Activated naive CD8-positive, alpha-beta T cell treated with anti-CD3 and anti-CD28 coated beads for 36 hours (primary cell): Measurements from ENCODE around the gene SORCS3. TPM values are rescaled to one million over a fixed set of nuclear protein-coding genes. Genes with fewer than 3 reads are reported as not detected.

Source experiments
- DNase-seq: peaks from one replicate; pipeline ENCODE4 v3.0.0; 2021
- H3K27ac Mint-ChIP-seq: one replicate; pipeline ENCODE4 v1.8.0; 2022; ENCODE audit warnings: mild to moderate bottlenecking, moderate library complexity, mixed read lengths
- H3K27me3 Mint-ChIP-seq: one replicate; pipeline ENCODE4 v1.8.0; 2022; ENCODE audit warnings: mild to moderate bottlenecking, mixed read lengths
- H3K36me3 Mint-ChIP-seq: one replicate; pipeline ENCODE4 v1.8.0; 2021; ENCODE audit warnings: mild to moderate bottlenecking, mixed read lengths
- H3K4me1 Mint-ChIP-seq: one replicate; pipeline ENCODE4 v1.8.0; 2021; ENCODE audit warnings: mixed read lengths
- H3K4me3 Mint-ChIP-seq: one replicate; pipeline ENCODE4 v1.8.0; 2022; ENCODE audit warnings: mild to moderate bottlenecking, moderate library complexity, mixed read lengths
- H3K9me3 Mint-ChIP-seq: one replicate; pipeline ENCODE4 v1.8.0; 2022; ENCODE audit warnings: mixed read lengths
- total RNA-seq, 2 experiments: library from RNA; stranded (reverse); gene quantifications; one replicate each; pipeline ENCODE4 v1.2.3, GENCODE V29; 2021

Gene SORCS3
- not detected for total RNA-seq

DNA sequence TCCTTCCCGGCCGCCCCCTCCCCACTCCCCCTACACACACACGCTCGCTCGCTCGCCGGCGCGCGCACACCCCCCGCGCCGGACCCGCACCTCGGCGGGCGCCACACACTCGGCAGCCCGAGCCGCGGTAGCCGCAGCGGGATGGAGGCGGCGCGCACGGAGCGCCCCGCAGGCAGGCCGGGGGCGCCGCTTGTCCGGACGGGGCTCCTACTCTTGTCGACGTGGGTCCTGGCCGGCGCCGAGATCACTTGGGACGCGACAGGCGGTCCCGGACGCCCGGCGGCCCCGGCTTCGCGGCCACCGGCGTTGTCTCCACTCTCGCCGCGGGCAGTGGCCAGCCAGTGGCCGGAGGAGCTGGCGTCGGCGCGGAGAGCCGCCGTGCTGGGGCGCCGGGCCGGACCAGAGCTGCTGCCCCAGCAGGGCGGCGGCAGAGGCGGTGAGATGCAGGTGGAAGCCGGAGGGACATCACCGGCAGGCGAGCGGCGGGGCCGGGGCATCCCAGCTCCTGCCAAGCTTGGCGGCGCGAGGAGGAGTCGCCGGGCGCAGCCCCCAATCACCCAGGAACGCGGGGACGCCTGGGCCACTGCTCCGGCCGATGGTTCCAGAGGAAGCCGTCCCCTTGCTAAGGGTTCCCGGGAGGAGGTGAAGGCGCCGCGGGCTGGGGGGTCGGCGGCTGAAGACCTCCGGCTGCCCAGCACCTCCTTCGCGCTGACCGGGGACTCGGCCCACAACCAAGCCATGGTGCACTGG, at the start of gene SORCS3:
TSS of gene SORCS3 (plus strand) at position 104 of the 750 bp plus-strand sequence.
- H3K4me1 Mint-ChIP-seq = peaks cover 8% of the 10 kb centered on the region
- H3K4me3 Mint-ChIP-seq = peak within 1 kb of the TSS; percentile 44
- H3K27ac Mint-ChIP-seq = no peak within 1 kb of the TSS
- no peaks in the 10 kb centered on the region for H3K9me3 Mint-ChIP-seq
- peaks cover 78% of the 10 kb centered on the region for H3K27me3 Mint-ChIP-seq
- no peak for DNase-seq
- H3K36me3 Mint-ChIP-seq = no peaks in the 10 kb centered on the region

DNA sequence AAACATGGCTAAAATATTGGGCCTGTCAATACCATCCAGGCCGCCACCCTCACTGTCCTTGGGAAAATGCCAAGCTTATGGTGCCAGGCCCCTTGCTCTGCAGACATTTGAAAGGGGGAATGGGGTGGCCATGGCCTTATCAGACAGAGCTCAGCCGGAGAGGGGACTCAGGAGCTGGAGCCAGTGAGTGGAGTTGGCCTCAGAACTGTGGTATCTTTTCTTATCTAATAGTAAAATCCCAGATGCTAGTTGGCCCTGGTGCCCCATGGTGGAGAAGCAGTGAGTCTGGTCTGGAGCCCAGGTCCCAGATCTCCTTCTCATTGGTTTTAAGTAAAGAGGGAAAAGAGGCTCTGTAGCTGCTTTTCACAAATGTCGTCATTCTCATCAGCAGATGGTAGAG, 49.6 kb upstream of the SORCS3 start:
- Mint-ChIP-seq H3K9me3 (no peaks in the 10 kb centered on the region), H3K27ac (no peak overlapping the region), H3K4me3 (no peak overlapping the region), H3K4me1 (peaks cover 12% of the 10 kb centered on the region), H3K27me3 (no peaks in the 10 kb centered on the region), H3K36me3 (no peaks in the 10 kb centered on the region)
- DNase-seq = no peak

DNA sequence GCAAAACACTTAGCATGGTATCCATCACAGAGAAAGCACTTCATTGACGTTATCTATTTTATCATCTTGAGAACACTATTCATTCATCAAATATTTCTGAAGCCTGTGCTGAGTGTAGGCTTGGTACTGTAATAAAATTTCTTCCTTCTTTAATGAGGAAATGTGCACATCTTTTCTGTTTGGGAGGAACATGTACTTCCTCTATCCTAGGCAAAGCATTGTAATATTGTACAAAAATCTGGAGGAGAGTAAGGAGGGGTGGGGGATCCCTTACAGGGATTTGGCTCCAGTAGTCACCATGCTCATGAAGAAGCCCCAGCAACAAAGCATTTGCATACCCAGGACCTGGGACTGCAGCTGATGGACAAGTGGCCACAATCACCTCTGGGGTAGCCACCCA, 39.9 kb upstream of the SORCS3 start:
- H3K4me1 Mint-ChIP-seq = no peaks in the 10 kb centered on the region
- H3K4me3 Mint-ChIP-seq = no peak overlapping the region
- H3K27ac Mint-ChIP-seq = no peak overlapping the region
- H3K9me3 Mint-ChIP-seq = no peaks in the 10 kb centered on the region
- no peaks in the 10 kb centered on the region for H3K36me3 Mint-ChIP-seq
- peaks cover 11% of the 10 kb centered on the region for H3K27me3 Mint-ChIP-seq
- DNase-seq = no peak

DNA sequence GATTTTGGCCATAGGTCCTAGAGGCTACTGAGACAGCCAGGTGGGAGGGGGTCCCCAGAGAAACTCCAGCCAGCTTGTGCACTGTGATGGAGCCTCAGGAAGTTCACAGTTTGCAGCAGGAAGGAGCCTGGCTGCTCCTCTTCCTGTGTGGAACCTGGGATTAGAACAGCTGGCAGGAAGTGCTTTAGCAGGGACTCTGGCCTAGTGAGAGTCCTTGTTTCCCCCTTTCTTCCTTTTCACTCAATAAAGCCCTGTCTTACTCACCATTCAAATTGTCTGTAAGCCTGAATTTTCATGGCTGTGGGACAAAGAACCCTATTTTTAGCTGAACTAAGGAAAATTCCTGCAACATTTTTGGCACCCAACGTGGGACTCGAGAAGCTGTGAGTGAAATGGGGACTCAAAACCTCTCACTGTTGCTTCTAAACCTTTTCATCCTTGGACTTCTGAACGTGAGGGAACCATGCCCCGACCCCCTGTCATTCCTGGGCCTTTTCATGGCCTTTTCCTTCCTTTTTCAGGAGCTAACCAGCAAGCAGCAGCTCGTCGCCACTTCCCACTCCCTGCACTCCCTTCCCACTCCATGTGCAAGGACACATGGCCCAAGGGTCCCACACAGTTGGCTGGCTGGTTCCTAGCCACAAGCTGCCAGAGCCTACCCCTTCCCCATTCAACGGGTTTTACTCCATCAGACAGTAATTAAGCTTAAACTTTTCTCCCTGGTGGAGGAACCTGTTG, 32.8 kb upstream of the SORCS3 start:
- H3K4me1 Mint-ChIP-seq = no peaks in the 10 kb centered on the region
- H3K36me3 Mint-ChIP-seq = peaks cover 3% of the 10 kb centered on the region
- H3K27ac Mint-ChIP-seq = no peak overlapping the region
- DNase-seq = no peak
- no peak overlapping the region for H3K4me3 Mint-ChIP-seq
- H3K9me3 Mint-ChIP-seq = peaks cover 5% of the 10 kb centered on the region
- peaks cover 3% of the 10 kb centered on the region for H3K27me3 Mint-ChIP-seq

DNA sequence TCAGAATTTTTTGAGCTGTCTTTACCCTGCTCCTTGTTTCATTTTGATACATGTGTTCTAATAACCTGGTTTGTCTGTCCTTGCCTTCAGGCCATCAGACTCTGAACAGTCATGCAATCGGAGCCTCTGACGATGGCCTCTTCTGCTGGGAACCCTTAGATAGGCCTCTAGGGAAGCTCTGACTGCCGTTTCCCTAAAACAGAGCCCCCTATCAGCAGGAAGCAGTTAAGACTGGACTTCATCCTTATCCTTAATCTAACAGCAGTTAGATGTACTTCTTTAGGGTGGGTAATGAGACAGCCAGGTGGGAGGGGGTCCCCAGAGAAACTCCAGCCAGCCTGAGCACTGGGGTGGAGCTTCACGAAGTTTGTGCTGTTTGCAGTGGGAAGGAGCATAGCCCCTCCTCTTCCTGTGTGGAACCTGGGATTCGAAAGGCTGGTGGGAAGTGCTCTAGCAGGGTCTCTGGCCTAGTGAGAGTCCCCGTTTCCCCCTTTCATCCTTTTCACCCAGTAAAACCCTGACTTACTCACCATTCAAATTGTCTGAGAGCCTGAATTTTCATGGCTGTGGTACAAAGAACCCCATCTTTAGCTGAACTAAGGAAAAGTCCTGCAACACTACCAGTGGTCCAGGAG, 28.4 kb upstream of the SORCS3 start:
- H3K27ac Mint-ChIP-seq = no peak overlapping the region
- H3K9me3 Mint-ChIP-seq = peaks cover 5% of the 10 kb centered on the region
- no peaks in the 10 kb centered on the region for H3K4me1 Mint-ChIP-seq
- H3K4me3 Mint-ChIP-seq = no peak overlapping the region
- DNase-seq = no peak
- H3K36me3 Mint-ChIP-seq = peaks cover 3% of the 10 kb centered on the region
- H3K27me3 Mint-ChIP-seq = peaks cover 11% of the 10 kb centered on the region

DNA sequence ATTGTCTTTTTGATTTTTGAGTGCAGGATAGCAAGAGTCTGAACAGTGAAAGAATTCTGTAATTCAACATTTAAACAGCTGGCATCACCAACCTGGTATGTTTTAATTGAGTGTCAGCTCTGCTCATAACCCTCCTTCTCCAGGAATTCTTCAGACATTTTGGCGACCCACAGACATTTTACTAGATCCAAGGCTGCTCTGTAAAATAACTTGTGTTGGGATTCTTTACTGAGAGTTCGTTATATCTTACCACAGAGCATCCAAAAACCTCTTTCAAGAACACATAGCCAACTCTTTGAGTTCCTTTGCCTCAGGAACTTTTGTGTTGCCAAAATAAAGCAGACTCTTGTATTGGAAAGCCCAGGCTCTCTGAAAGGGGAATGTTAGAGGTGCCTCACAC, 27.7 kb upstream of the SORCS3 start:
- Mint-ChIP-seq H3K9me3 (peaks cover 5% of the 10 kb centered on the region), H3K4me1 (no peaks in the 10 kb centered on the region), H3K27ac (no peak overlapping the region), H3K4me3 (no peak overlapping the region), H3K27me3 (peaks cover 11% of the 10 kb centered on the region), H3K36me3 (peaks cover 3% of the 10 kb centered on the region)
- DNase-seq = no peak

DNA sequence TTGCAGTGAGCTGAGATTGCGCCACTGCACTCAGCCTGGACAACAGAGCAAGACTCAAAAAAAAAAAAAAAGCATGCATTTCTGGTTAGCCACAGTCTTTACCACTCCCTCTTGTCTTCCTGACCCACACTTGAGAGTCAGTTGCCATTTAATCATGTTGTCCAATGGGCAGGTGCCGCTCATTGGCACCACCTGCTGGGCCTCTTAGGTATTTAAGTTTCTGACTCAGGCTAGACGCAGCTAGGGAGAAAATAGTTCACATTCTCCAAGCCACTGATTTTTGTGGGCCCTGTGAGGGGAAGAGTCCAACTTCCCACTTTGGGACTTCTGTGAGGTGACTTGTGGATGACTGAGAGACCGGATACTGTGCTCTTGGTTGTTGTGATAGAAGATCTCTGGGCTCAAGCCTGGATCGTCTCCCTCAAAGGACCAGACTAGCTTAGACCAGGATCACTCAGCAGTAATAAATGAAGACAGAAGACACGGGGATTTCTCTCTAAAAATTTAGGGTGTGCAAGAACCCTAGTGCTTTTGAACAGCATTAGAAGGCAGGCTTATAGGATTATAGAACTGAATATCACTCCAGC, 26.8 kb upstream of the SORCS3 start:
- Mint-ChIP-seq H3K27me3 (peaks cover 11% of the 10 kb centered on the region), H3K4me3 (no peak overlapping the region), H3K9me3 (peaks cover 5% of the 10 kb centered on the region), H3K4me1 (no peaks in the 10 kb centered on the region), H3K36me3 (no peaks in the 10 kb centered on the region), H3K27ac (no peak overlapping the region)
- DNase-seq = peak; percentile 24

DNA sequence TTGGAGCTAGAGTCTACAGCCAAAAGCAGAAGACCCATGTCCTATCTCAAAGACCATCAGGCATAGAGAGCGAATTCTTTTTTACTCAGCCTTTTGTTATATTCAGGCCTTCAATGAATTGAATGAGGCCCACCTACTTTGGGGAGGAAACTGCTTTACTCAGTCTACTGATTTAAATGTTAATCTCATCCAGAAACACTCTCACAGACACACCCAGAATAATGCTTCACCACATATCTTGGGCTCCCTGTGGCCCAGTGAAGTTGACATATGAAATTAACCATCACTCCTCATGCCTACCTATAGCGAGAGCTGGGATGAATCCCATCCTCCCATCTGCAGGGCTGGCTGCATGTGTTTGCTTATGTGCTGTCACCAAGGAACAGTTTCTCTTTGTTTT, 26.0 kb upstream of the SORCS3 start:
- H3K27ac Mint-ChIP-seq = no peak overlapping the region
- H3K27me3 Mint-ChIP-seq = peaks cover 11% of the 10 kb centered on the region
- peaks cover 2% of the 10 kb centered on the region for H3K9me3 Mint-ChIP-seq
- no peak for DNase-seq
- no peaks in the 10 kb centered on the region for H3K4me1 Mint-ChIP-seq
- no peak overlapping the region for H3K4me3 Mint-ChIP-seq
- no peaks in the 10 kb centered on the region for H3K36me3 Mint-ChIP-seq

DNA sequence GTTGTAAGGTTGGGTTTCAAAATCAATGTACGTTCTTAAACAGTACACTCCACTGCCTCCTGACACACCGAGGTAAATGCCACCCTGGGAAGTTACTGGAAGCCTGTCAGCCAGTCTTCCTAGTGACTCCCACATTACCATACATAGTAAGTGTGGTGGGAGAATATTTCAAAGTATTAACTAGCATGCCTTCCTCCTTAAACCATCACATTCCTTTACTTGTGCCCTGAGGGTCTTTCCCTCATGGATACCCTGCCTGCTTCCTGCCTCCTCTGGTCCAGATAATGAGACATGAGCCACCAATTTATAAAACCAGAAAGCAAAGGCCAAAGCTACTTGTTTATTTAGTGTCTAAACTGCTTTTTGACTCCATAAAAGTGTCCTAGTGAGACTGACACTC, 23.3 kb upstream of the SORCS3 start:
- no peaks in the 10 kb centered on the region for H3K4me1 Mint-ChIP-seq
- H3K4me3 Mint-ChIP-seq = no peak overlapping the region
- H3K9me3 Mint-ChIP-seq = no peaks in the 10 kb centered on the region
- DNase-seq = no peak
- H3K27ac Mint-ChIP-seq = no peak overlapping the region
- H3K27me3 Mint-ChIP-seq = peaks cover 15% of the 10 kb centered on the region
- H3K36me3 Mint-ChIP-seq = no peaks in the 10 kb centered on the region

DNA sequence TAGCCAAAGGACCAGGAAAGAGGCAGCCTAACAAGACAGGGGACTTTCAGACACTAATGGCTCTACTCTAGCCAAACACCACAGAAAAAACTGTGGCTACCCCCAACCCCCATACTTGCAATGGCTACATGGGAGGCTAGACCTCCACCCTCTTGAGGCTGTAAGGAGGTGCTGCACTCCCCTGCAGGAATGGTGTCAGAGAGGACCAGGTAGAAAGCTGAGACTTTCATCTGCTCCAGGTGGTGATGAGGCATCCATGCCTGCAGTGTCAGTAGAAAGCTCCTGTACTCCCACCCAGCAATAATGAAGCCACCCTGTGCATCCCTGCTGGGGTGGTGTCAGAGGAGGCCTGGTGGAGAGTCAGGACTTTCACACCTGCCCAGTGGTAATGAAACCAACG, 18.9 kb upstream of the SORCS3 start:
- H3K9me3 Mint-ChIP-seq = peaks cover 2% of the 10 kb centered on the region
- H3K36me3 Mint-ChIP-seq = no peaks in the 10 kb centered on the region
- no peaks in the 10 kb centered on the region for H3K4me1 Mint-ChIP-seq
- no peak overlapping the region for H3K27ac Mint-ChIP-seq
- DNase-seq = no peak
- peaks cover 44% of the 10 kb centered on the region for H3K27me3 Mint-ChIP-seq
- H3K4me3 Mint-ChIP-seq = no peak overlapping the region

DNA sequence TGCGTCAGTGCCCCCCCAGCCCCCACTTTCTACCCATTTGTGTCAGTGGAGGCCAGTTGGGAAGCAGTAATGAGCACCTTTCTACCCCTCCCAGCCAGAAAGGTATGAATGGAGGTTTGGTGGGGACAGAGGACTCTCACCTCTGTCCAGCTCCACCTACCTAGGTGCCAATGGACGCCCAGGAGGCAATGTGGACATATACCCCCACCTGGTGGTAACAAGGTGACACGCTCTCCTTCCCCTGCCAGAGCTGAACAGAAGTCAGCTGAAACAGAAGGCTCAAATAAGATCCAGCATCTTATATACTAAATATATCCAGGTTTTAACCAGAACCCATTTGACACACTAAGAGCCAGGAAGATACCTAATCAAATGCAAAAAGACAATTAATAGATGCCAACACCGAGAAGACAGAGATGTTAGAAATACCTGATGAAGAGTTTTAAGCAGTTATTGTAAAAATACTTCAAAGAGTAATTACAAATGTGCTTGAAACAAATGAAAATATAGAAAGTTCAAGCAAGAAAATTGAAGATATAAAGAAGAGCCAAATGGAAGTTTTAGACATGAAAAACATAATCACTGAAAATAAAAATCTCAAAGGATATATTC, 18.4 kb upstream of the SORCS3 start:
- Mint-ChIP-seq H3K27ac (peak overlapping the region; percentile 54), H3K27me3 (peaks cover 46% of the 10 kb centered on the region), H3K4me3 (no peak overlapping the region), H3K36me3 (no peaks in the 10 kb centered on the region), H3K4me1 (no peaks in the 10 kb centered on the region), H3K9me3 (peaks cover 2% of the 10 kb centered on the region)
- DNase-seq = no peak

DNA sequence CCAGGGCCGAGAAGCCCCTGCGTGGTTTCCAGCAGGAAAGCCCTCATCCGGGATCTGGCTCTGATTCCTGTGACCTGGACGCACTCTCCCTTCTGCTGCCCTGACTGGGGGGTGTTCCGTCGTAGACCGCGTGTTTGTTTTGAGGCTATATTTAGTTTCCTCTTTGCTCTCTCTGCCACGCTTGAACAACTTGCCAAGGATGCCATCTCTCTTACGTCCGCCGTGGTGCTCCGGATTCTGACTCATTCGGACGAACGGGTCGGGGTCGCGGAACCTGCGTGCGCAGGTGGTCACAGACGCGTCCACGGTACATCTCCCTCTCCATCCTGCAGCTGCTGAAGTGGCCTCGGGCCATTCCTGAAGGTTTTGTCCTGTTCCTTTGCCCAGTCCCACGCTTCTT, 10.4 kb upstream of the SORCS3 start:
- H3K4me3 Mint-ChIP-seq = no peak overlapping the region
- H3K36me3 Mint-ChIP-seq = no peaks in the 10 kb centered on the region
- peaks cover 34% of the 10 kb centered on the region for H3K27me3 Mint-ChIP-seq
- peaks cover 2% of the 10 kb centered on the region for H3K9me3 Mint-ChIP-seq
- H3K4me1 Mint-ChIP-seq = no peaks in the 10 kb centered on the region
- H3K27ac Mint-ChIP-seq = no peak overlapping the region
- no peak for DNase-seq

DNA sequence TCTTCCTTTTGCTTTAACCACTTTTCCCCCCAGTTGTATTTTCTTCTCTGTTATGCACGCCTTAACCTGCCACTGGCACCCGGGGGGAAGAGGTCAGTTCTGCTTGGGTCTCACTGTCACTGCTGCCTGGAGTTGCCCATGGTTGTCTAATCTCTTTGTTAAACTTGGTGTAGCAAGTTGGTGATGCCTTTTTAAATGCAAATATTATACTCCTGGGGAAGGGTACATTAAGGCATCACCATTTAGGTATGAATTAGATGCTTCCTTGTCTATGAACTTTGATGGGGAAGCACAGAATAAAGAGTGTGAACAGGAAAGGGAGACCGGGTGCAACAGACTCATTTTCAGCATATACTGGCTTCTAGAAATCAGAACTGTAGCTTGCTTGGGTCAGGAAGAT, 9.1 kb upstream of the SORCS3 start:
- H3K4me1 Mint-ChIP-seq = no peaks in the 10 kb centered on the region
- H3K36me3 Mint-ChIP-seq = no peaks in the 10 kb centered on the region
- H3K27ac Mint-ChIP-seq = no peak overlapping the region
- no peak overlapping the region for H3K4me3 Mint-ChIP-seq
- no peaks in the 10 kb centered on the region for H3K9me3 Mint-ChIP-seq
- H3K27me3 Mint-ChIP-seq = peaks cover 37% of the 10 kb centered on the region
- DNase-seq = no peak

DNA sequence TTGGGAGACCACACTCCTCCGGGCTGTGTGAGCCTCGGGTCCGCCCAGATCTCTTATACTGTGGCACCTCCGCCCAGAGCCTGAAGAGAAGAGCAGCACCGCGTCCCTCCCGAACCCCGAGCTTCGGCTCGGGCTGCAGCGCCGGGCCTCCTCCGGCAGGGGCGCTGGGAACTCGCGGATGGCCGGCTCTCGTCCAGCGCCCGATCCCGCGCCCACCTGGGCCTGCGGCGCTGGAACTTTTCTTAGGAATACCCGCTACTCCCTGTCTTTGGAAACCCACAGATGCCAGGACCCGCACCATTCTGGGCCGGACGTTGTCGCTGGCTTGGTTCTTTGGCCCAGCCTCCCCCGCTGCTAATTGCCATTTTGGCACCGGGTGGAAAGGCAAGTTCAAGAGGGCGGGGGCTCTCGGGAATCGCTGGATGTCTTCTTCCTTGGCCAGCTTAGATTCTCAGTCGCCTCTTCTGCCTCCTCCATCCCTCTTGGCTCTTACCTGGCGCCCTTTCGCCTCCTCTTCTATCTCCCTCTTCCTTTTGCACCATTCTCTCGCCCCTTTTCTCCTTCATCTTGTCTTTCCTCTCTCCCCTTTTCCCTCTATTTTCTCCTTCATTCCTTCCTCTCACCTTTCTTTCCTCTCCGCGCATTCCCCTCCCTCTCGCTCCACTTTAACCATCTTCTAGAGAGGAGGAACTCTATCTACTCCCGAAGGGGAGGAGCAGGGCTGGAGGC, 2.1 kb upstream of the SORCS3 start:
- Mint-ChIP-seq H3K36me3 (no peaks in the 10 kb centered on the region), H3K27ac (no peak overlapping the region), H3K27me3 (peaks cover 79% of the 10 kb centered on the region), H3K4me3 (peak overlapping the region; percentile 9), H3K4me1 (peaks cover 8% of the 10 kb centered on the region), H3K9me3 (no peaks in the 10 kb centered on the region)
- DNase-seq = peak; percentile 22
